NCI-H1694 (cell line): ENCODE measurements around the gene MT4.

Source experiments
- DNase-seq: peaks from one replicate; lab custom pipeline; 2025; lab: John Stamatoyannopoulos, UW

The MT4 gene

GRCh38 chr16:56605475-56605874 lies 40.6 kb downstream of the MT4 start:
- no peak for DNase-seq

GRCh38 chr16:56606071-56606475 lies 41.2 kb downstream of the MT4 start:
- no peak for DNase-seq

GRCh38 chr16:56606476-56607108 lies 41.7 kb downstream of the MT4 start:
- no peak for DNase-seq

- DNase-seq = no peak
These were observed 42.3 kb downstream of the MT4 start for GRCh38 chr16:56607109-56607618.

- DNase-seq = no peak
These were observed 42.8 kb downstream of the MT4 start for GRCh38 chr16:56607675-56608042.

GRCh38 chr16:56608043-56608875 lies 43.4 kb downstream of the MT4 start, which contains the start of gene MT2A:
Gene MT2A, plus strand, starts transcription at chr16:56608584. Its CDS starts 72 bp downstream, at chr16:56608656.
- peak; percentile 78 for DNase-seq

GRCh38 chr16:56608876-56609462 lies 44.1 kb downstream of the MT4 start:
- DNase-seq = no peak

GRCh38 chr16:56609463-56609921 lies 44.6 kb downstream of the MT4 start:
- DNase-seq = peak; percentile 41

GRCh38 chr16:56610017-56610608 lies 45.2 kb downstream of the MT4 start:
- DNase-seq = no peak

GRCh38 chr16:56610609-56611111 lies 45.8 kb downstream of the MT4 start:
- DNase-seq = no peak

GRCh38 chr16:56611281-56611833 lies 46.5 kb downstream of the MT4 start:
- DNase-seq = no peak

GRCh38 chr16:56613706-56614105 lies 48.8 kb downstream of the MT4 start:
- DNase-seq = no peak

- DNase-seq = no peak
These were observed 49.7 kb downstream of the MT4 start for GRCh38 chr16:56614549-56614991.

- DNase-seq = no peak
These were observed 50.5 kb downstream of the MT4 start for GRCh38 chr16:56615353-56615752.

GRCh38 chr16:56616608-56617211 lies 51.8 kb downstream of the MT4 start:
- no peak for DNase-seq

- DNase-seq = no peak
These were observed 52.6 kb downstream of the MT4 start for GRCh38 chr16:56617212-56618085.

- DNase-seq = no peak
These were observed 53.3 kb downstream of the MT4 start for GRCh38 chr16:56618138-56618537.
